CD4-positive, alpha-beta memory T cell (primary cell): Measurements from ENCODE around the gene WDR27. TPM values are rescaled to one million over a fixed set of nuclear protein-coding genes. Genes with fewer than 3 reads are reported as not detected.
"Not testable (repeated sequence)": the region's sequence is repeated elsewhere in the genome, so short reads cannot be mapped to it uniquely, and the experiment has no call there.

Experiments
- CTCF ChIA-PET: fragments of 350-600 bp; sonication (Branson Sonifier 250); formaldehyde crosslinking; loops from one replicate; lab custom pipeline; 2021; ENCODE audit warnings: inconsistent platforms; ENCODE audit not compliant: partially characterized antibody; lab: Charles Lee
- POLR2A ChIA-PET: fragments of 350-600 bp; sonication (Branson Sonifier 250); formaldehyde crosslinking; loops from one replicate; lab custom pipeline; 2021; ENCODE audit not compliant: partially characterized antibody; lab: Charles Lee
- DNase-seq, 5 donors: peaks; one replicate each; pipeline versions ENCODE4 v3.0.0 to v3.0.0-alpha.2; 2020 to 2022; ENCODE audit warnings: mixed read lengths in 1 of 5
- H3K27ac ChIP-seq: one replicate; pipeline ENCODE4 v1.7.0; 2013; ENCODE audit warnings: low read depth, low read length
- H3K27me3 ChIP-seq: 2 replicates; pipeline ENCODE4 v1.7.0; 2013; ENCODE audit warnings: mild to moderate bottlenecking, low read length, moderate library complexity; ENCODE audit not compliant: insufficient read depth
- H3K36me3 ChIP-seq: 2 replicates; pipeline ENCODE4 v1.7.0; 2013; ENCODE audit warnings: mild to moderate bottlenecking, low read length, moderate library complexity; ENCODE audit not compliant: insufficient read depth
- H3K4me1 ChIP-seq: 2 replicates; pipeline ENCODE4 v1.7.0; 2013; ENCODE audit warnings: mild to moderate bottlenecking, low read length, moderate library complexity; ENCODE audit not compliant: insufficient read depth
- H3K4me3 ChIP-seq, 2 donors: one replicate each; pipeline ENCODE4 v1.7.0; 2013; ENCODE audit warnings: low read length in 2 of 2, mild to moderate bottlenecking in 1 of 2
- H3K9me3 ChIP-seq, 2 donors: one replicate each; pipeline ENCODE4 v1.7.0; 2013; ENCODE audit warnings: low read length in 2 of 2, control low read depth in 1 of 2; ENCODE audit not compliant: control insufficient read depth in 1 of 2
- H3K27ac Mint-ChIP-seq, 7 donors: one replicate each; pipeline ENCODE4 v1.8.0; 2020 to 2021; ENCODE audit warnings: mixed read lengths in 7 of 7, mild to moderate bottlenecking in 6 of 7, inconsistent platforms in 3 of 7, moderate library complexity in 3 of 7
- H3K27me3 Mint-ChIP-seq, 2 donors: one replicate each; pipeline ENCODE4 v1.8.0; 2020 to 2021; ENCODE audit warnings: mixed read lengths in 2 of 2
- H3K36me3 Mint-ChIP-seq, 2 donors: one replicate each; pipeline ENCODE4 v1.8.0; 2020 to 2021; ENCODE audit warnings: mixed read lengths in 2 of 2, inconsistent platforms in 1 of 2, mild to moderate bottlenecking in 1 of 2
- H3K4me1 Mint-ChIP-seq, 4 donors: one replicate each; pipeline ENCODE4 v1.8.0; 2020 to 2021; ENCODE audit warnings: mixed read lengths in 4 of 4, mild to moderate bottlenecking in 1 of 4
- H3K4me3 Mint-ChIP-seq, 8 donors: one replicate each; pipeline ENCODE4 v1.8.0; 2020 to 2021; ENCODE audit warnings: mixed read lengths in 8 of 8, mild to moderate bottlenecking in 7 of 8, moderate library complexity in 6 of 8, inconsistent platforms in 3 of 8
- H3K9me3 Mint-ChIP-seq, 8 donors: one replicate each; pipeline ENCODE4 v1.8.0; 2020 to 2021; ENCODE audit warnings: mixed read lengths in 8 of 8, mild to moderate bottlenecking in 5 of 8, inconsistent platforms in 3 of 8, moderate library complexity in 1 of 8
- intact Hi-C: fragments of 100-400 bp; cut with micrococcal nuclease; formaldehyde crosslinking; loops from one replicate; pipeline ENCODE4 v1.15.1; 2023
- polyA plus RNA-seq, 2 donors: library from polyadenylated mRNA; unstranded; fragments of 300-500 nt; fragmentation: Illumina TruSeq; gene quantifications; one replicate each; pipeline ENCODE4 v1.2.3, GENCODE V29; 2021
- total RNA-seq, 2 experiments: library from RNA; stranded (reverse); gene quantifications; one replicate each; pipeline ENCODE4 v1.2.3, GENCODE V29; 2021

Gene WDR27
- total and polyA plus RNA-seq, 4 experiments from 2014 or later: 5.9 to 82.8 (median 39.8) TPM

DNA sequence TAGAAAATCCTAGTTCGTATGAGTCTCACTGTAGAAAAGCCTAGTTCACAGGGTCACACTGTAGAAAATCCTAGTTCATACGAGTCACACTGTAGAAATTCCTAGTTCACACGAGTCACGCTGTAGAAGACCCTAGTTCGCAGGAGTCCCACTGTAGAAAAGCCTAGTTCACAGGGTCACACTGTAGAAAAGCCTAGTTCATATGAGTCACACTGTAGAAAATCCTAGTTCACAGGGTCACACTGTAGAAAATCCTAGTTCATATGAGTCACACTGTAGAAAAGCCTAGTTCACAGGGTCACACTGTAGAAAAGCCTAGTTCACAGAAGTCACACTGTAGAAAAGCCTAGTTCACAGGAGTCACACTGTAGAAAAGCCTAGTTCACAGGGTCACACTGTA is 56.4 kb downstream of the WDR27 start:
- DNase-seq, H3K27ac Mint-ChIP-seq, H3K27ac ChIP-seq, H3K36me3 Mint-ChIP-seq, H3K27me3 ChIP-seq, H3K4me1 ChIP-seq, H3K36me3 ChIP-seq, H3K27me3 Mint-ChIP-seq, intact Hi-C loops, H3K4me3 Mint-ChIP-seq, H3K4me1 Mint-ChIP-seq, H3K9me3 ChIP-seq, H3K9me3 Mint-ChIP-seq, CTCF ChIA-PET, POLR2A ChIA-PET, H3K4me3 ChIP-seq: not testable (repeated sequence)

DNA sequence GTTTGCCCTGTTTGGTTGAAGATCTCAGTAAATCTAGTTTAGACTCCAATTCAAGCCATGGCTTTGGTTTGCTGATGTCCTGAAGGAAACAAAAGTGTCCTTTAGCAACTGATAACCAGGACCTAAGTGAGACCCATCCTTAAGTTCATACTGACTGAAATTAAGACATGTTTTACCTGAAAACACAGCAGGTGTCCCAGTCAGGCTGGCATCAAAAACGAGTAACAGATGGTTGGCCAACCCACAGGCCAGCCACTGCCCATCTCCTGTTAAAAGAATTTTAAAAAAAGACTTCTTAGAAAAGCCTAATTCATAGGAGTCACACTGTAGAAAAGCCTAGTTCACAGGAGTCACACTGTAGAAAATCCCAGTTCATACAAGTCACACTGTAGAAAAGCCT is 58.3 kb downstream of the WDR27 start:
- H3K36me3 Mint-ChIP-seq: peaks cover 1 to 9% of the 10 kb centered on the region in 2 donors
- ChIA-PET POLR2A (no interaction called here), CTCF (no interaction called here)
- H3K9me3 ChIP-seq: no peaks in the 10 kb centered on the region
- no peak overlapping the region for H3K27ac ChIP-seq
- H3K27ac Mint-ChIP-seq: no peak overlapping the region
- no peaks in the 10 kb centered on the region for H3K4me1 ChIP-seq
- no peak overlapping the region for H3K4me3 ChIP-seq
- no peaks in the 10 kb centered on the region for H3K27me3 ChIP-seq
- no peak for DNase-seq
- no peaks in the 10 kb centered on the region for H3K36me3 ChIP-seq
- no peak overlapping the region for H3K4me3 Mint-ChIP-seq
- no peaks in the 10 kb centered on the region for H3K9me3 Mint-ChIP-seq
- intact Hi-C loops: no loop called here
- no peaks in the 10 kb centered on the region for H3K27me3 Mint-ChIP-seq
- no peaks in the 10 kb centered on the region for H3K4me1 Mint-ChIP-seq

GRCh38 chr6:169642455-169642854 is 59.4 kb downstream of the WDR27 start:
- Mint-ChIP-seq H3K27me3 (no peaks in the 10 kb centered on the region), H3K9me3 (no peaks in the 10 kb centered on the region), H3K36me3 (peaks cover 3 to 16% of the 10 kb centered on the region in 2 donors), H3K27ac (no peak overlapping the region), H3K4me3 (no peak overlapping the region), H3K4me1 (no peaks in the 10 kb centered on the region)
- CTCF ChIA-PET: no interaction called here
- H3K27ac ChIP-seq: no peak overlapping the region
- no peaks in the 10 kb centered on the region for H3K36me3 ChIP-seq
- intact Hi-C loops: no loop called here
- no peaks in the 10 kb centered on the region for H3K9me3 ChIP-seq
- no peaks in the 10 kb centered on the region for H3K27me3 ChIP-seq
- H3K4me3 ChIP-seq: no peak overlapping the region
- DNase-seq: no peak
- H3K4me1 ChIP-seq: no peaks in the 10 kb centered on the region
- POLR2A ChIA-PET: no interaction called here

GRCh38 chr6:169641461-169642085 is 60.3 kb downstream of the WDR27 start:
- ChIA-PET POLR2A (no interaction called here), CTCF (no interaction called here)
- intact Hi-C loops: no loop called here
- DNase-seq: no peak
- Mint-ChIP-seq H3K36me3 (peaks cover 3 to 18% of the 10 kb centered on the region in 2 donors), H3K4me3 (no peak overlapping the region), H3K27me3 (no peaks in the 10 kb centered on the region), H3K4me1 (no peaks in the 10 kb centered on the region), H3K27ac (no peak overlapping the region), H3K9me3 (no peaks in the 10 kb centered on the region)
- Histone ChIP-seq H3K27ac (no peak overlapping the region), H3K27me3 (no peaks in the 10 kb centered on the region), H3K4me1 (no peaks in the 10 kb centered on the region), H3K4me3 (no peak overlapping the region), H3K9me3 (no peaks in the 10 kb centered on the region), H3K36me3 (no peaks in the 10 kb centered on the region)

DNA sequence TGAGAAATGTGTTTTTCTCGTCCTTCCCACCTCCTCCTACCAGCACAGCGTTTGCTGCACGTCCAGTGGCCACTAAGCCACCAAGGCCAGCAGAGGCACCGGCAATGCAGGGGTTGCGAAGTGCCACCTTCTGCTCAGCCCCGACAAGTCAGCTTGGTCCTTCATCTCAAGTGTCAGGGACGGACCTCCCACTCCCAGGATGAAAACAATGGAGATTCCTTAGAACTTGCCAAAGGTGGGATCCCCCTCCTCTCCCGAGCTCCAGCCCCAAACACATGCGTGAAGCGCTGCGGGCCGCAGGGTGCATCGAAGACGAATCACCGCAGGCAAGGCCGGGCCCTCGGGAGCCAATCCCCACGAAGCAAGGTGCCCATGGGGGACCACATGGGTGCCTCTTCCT is 60.8 kb downstream of the WDR27 start:
- H3K27me3 ChIP-seq: no peaks in the 10 kb centered on the region
- no peaks in the 10 kb centered on the region for H3K36me3 ChIP-seq
- Mint-ChIP-seq H3K27ac (no peak overlapping the region), H3K9me3 (no peaks in the 10 kb centered on the region), H3K4me1 (no peaks in the 10 kb centered on the region), H3K36me3 (peaks cover 3 to 18% of the 10 kb centered on the region in 2 donors), H3K4me3 (no peak overlapping the region), H3K27me3 (no peaks in the 10 kb centered on the region)
- DNase-seq: no peak
- no peaks in the 10 kb centered on the region for H3K9me3 ChIP-seq
- no peaks in the 10 kb centered on the region for H3K4me1 ChIP-seq
- CTCF ChIA-PET: no interaction called here
- intact Hi-C loops: no loop called here
- no peak overlapping the region for H3K4me3 ChIP-seq
- H3K27ac ChIP-seq: no peak overlapping the region
- POLR2A ChIA-PET: no interaction called here

DNA sequence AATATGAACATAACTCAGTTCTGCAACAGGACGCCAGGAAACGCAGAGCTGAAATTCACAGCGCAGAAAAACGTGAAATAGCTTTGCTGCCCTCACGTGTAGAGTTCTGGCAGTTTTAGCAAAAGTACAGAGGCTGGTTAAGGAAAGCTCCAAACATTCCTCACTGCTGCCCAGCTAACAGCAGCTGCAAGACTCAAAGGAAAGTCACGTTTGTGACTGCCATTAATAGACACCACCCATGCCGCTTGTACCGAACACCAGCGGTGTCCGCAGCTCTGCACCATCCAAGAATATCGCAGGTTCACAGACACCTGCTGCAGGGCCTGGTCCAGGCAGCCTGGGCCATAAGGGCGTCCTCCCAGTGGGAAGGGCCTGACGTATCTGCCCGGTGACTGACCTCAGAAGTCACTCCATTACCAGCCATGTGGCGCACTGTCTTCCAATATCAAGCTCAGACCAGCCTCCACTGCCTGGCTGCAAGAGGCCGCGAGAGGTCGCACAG is 61.4 kb downstream of the WDR27 start:
- H3K27ac Mint-ChIP-seq: no peak overlapping the region
- peaks cover 5 to 18% of the 10 kb centered on the region in 2 donors for H3K36me3 Mint-ChIP-seq
- Histone ChIP-seq H3K4me3 (no peak overlapping the region), H3K36me3 (no peaks in the 10 kb centered on the region), H3K27me3 (no peaks in the 10 kb centered on the region), H3K4me1 (no peaks in the 10 kb centered on the region), H3K27ac (no peak overlapping the region), H3K9me3 (no peaks in the 10 kb centered on the region)
- no peak overlapping the region for H3K4me3 Mint-ChIP-seq
- intact Hi-C loops: no loop called here
- no peaks in the 10 kb centered on the region for H3K4me1 Mint-ChIP-seq
- no peaks in the 10 kb centered on the region for H3K9me3 Mint-ChIP-seq
- CTCF ChIA-PET: no interaction called here
- DNase-seq: no peak
- POLR2A ChIA-PET: no interaction called here
- H3K27me3 Mint-ChIP-seq: no peaks in the 10 kb centered on the region

DNA sequence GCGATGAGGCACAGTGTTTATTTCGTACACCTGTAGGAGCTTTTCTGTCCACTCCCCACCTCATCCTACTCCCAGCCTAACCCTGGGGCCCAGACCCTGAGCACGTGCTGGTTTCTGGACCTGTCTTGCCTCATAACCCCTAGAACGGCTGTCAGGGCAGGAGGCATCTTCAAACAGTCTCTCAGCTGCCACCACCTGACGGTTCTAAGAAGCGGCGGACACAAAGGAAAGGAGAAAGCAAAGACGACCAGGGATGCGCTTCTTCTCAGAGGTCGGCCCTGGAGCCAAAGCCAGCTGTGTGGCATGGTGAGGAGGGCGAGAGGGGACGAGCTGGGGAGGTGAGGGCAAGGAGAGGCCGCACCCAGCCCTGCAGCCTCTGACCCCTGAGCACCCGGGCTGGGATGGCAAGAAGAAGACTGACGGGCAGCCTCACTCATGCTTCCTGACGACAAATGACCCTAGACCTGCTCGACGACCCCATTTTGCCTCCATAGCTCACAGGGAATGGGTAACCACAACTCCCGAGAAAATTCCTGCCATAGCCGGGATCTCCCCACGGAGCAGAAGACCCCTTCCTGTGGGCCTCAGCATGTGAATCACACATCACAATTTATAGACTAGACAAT is 62.1 kb downstream of the WDR27 start:
- no peak overlapping the region for H3K27ac Mint-ChIP-seq
- Histone ChIP-seq H3K27me3 (no peaks in the 10 kb centered on the region), H3K4me3 (no peak overlapping the region), H3K27ac (no peak overlapping the region), H3K4me1 (no peaks in the 10 kb centered on the region), H3K36me3 (no peaks in the 10 kb centered on the region), H3K9me3 (no peaks in the 10 kb centered on the region)
- intact Hi-C loops: no loop called here
- no peaks in the 10 kb centered on the region for H3K4me1 Mint-ChIP-seq
- H3K27me3 Mint-ChIP-seq: no peaks in the 10 kb centered on the region
- ChIA-PET POLR2A (no interaction called here), CTCF (no interaction called here)
- peaks cover 5 to 18% of the 10 kb centered on the region in 2 donors for H3K36me3 Mint-ChIP-seq
- DNase-seq: no peak
- H3K4me3 Mint-ChIP-seq: no peak overlapping the region
- H3K9me3 Mint-ChIP-seq: no peaks in the 10 kb centered on the region
